B cell (primary cell): ENCODE results near the gene PXDC1. TPM values are rescaled to one million over a fixed set of nuclear protein-coding genes. Genes with fewer than 3 reads are reported as not detected.

Source experiments
- ATAC-seq: fragments of 200-7000 bp; cut with Tn5 transposase; one replicate; pipeline ENCODE4 v1.10.0; 2021; ENCODE audit warnings: low read depth, mild to moderate bottlenecking, moderate number of reproducible peaks, moderate library complexity
- CTCF ChIA-PET: fragments of 350-600 bp; sonication (Branson Sonifier 250); formaldehyde crosslinking; loops from one replicate; lab custom pipeline; 2021; ENCODE audit warnings: antibody characterized with exemption, inconsistent platforms; lab: Charles Lee
- POLR2A ChIA-PET: fragments of 350-600 bp; sonication (Branson Sonifier 250); formaldehyde crosslinking; loops from one replicate; lab custom pipeline; 2021; ENCODE audit warnings: antibody characterized with exemption; lab: Charles Lee
- DNase-seq: peaks from one replicate; pipeline ENCODE4 v3.0.0; 2013
- H2AFZ ChIP-seq: 2 replicates; pipeline ENCODE4 v1.6.1; 2012; ENCODE audit warnings: mild to moderate bottlenecking, low read depth, low read length; ENCODE audit not compliant: insufficient read depth, poor library complexity, severe bottlenecking
- H3K27ac ChIP-seq, 2 donors: 1 replicate in 1 of 2; 2 replicates in 1 of 2; pipeline ENCODE4 v1.5.1; 2012 to 2013; ENCODE audit warnings: low read length in 2 of 2, mild to moderate bottlenecking in 2 of 2, moderate library complexity in 1 of 2
- H3K27me3 ChIP-seq, 4 experiments: fragments of 200-600 bp in 1 of 4; sonication (generic) in 1 of 4; replicated peaks in 1 of 4; 1 replicate in 2 of 4; 2 replicates in 2 of 4; pipeline versions ENCODE4 v1.6.1 to v1.7.0; 2013 to 2016; ENCODE audit warnings: low read length in 3 of 4, mild to moderate bottlenecking in 2 of 4, mixed read lengths in 1 of 4, moderate library complexity in 1 of 4; ENCODE audit not compliant: insufficient read depth in 4 of 4, control insufficient read depth in 3 of 4; ENCODE audit errors: control extremely low read depth in 1 of 4
- H3K36me3 ChIP-seq, 2 experiments: replicated peaks in 1 of 2; 1 replicate in 1 of 2; 2 replicates in 1 of 2; pipeline versions ENCODE4 v1.6.1 to v1.7.1; 2013; ENCODE audit warnings: low read length in 1 of 2; ENCODE audit not compliant: insufficient read depth in 2 of 2, control insufficient read depth in 1 of 2; ENCODE audit errors: control extremely low read depth in 1 of 2, extremely low read depth in 1 of 2
- H3K4me1 ChIP-seq, 2 donors: fragments of 200-600 bp in 1 of 2; sonication (generic) in 1 of 2; 1 replicate in 1 of 2; 2 replicates in 1 of 2; pipeline versions ENCODE4 v1.5.1 to v1.6.1; 2013 to 2017; ENCODE audit warnings: low read length in 2 of 2; ENCODE audit not compliant: control insufficient read depth in 2 of 2, insufficient read depth in 2 of 2
- H3K4me2 ChIP-seq: replicated peaks from 2 replicates; pipeline ENCODE3; 2012; ENCODE audit warnings: mild to moderate bottlenecking, low read depth, low read length; ENCODE audit not compliant: poor library complexity, severe bottlenecking
- H3K4me3 ChIP-seq, 5 experiments: fragments of 200-600 bp in 1 of 5; sonication (generic) in 1 of 5; 1 replicate in 3 of 5; 2 replicates in 2 of 5; pipeline versions ENCODE4 v1.5.1 to v1.7.0; 2011 to 2016; ENCODE audit warnings: low read length in 4 of 5, mild to moderate bottlenecking in 4 of 5, low read depth in 2 of 5, control low read depth in 1 of 5, moderate library complexity in 1 of 5; ENCODE audit not compliant: insufficient read depth in 1 of 5; ENCODE audit errors: control extremely low read depth in 1 of 5, extremely low read depth in 1 of 5
- H3K79me2 ChIP-seq: fragments of 200-600 bp; sonication (generic); one replicate; pipeline ENCODE4 v1.6.0; 2016; ENCODE audit warnings: low read length; ENCODE audit not compliant: control insufficient read depth, insufficient read depth
- H3K9ac ChIP-seq: fragments of 200-600 bp; sonication (generic); 2 replicates; pipeline ENCODE4 v1.6.1; 2017; ENCODE audit warnings: mild to moderate bottlenecking, low read length, moderate library complexity
- H3K9me3 ChIP-seq, 3 donors: one replicate each; pipeline versions ENCODE4 v1.6.1 to v1.7.1; 2013; ENCODE audit warnings: low read length in 2 of 3; ENCODE audit not compliant: control insufficient read depth in 2 of 3, insufficient read depth in 1 of 3; ENCODE audit errors: control extremely low read depth in 1 of 3
- H4K20me1 ChIP-seq: 2 replicates; pipeline ENCODE4 v1.6.0; 2012; ENCODE audit warnings: mild to moderate bottlenecking, low read length; ENCODE audit not compliant: insufficient read depth, control insufficient read depth, poor library complexity, severe bottlenecking
- H3K27ac Mint-ChIP-seq: one replicate; pipeline ENCODE4 v1.8.0; 2021; ENCODE audit warnings: mixed read lengths
- H3K27me3 Mint-ChIP-seq: one replicate; pipeline ENCODE4 v1.8.0; 2021; ENCODE audit warnings: mixed read lengths
- H3K4me1 Mint-ChIP-seq: one replicate; pipeline ENCODE4 v1.8.0; 2021; ENCODE audit warnings: mixed read lengths
- H3K4me3 Mint-ChIP-seq: one replicate; pipeline ENCODE4 v1.8.0; 2021; ENCODE audit warnings: mixed read lengths
- H3K9me3 Mint-ChIP-seq: one replicate; pipeline ENCODE4 v1.8.0; 2022; ENCODE audit warnings: mixed read lengths; ENCODE audit not compliant: insufficient read depth
- EZH2 ChIP-seq: IDR thresholded peaks from 2 replicates; pipeline ENCODE4 v1.6.1; 2012; ENCODE audit warnings: borderline replicate concordance, low read depth, mild to moderate bottlenecking, moderate library complexity, low read length; ENCODE audit not compliant: insufficient read depth, poor library complexity, severe bottlenecking
- WGBS: methylation state at CpG from one replicate; pipeline ENCODE4 v1.1.5; 2013; ENCODE audit warnings: missing lambda C conversion rate; ENCODE audit not compliant: insufficient coverage; 5-methylcytosine and 5-hydroxymethylcytosine counted together
- intact Hi-C: fragments of 100-400 bp; cut with micrococcal nuclease; formaldehyde crosslinking; loops from one replicate; pipeline ENCODE4 v1.10.0; 2022
- polyA plus RNA-seq: library from polyadenylated mRNA; depleted of rRNA; stranded (reverse); fragments of >200 nt; gene quantifications from 2 replicates; pipeline ENCODE4 v1.2.3, GENCODE V29; 2012
- total RNA-seq, 2 donors: library from RNA; stranded (reverse); fragments of 120-200 nt in 1 of 2; gene quantifications; 1 replicate in 1 of 2; 2 replicates in 1 of 2; pipeline versions ENCODE4 v1.2.3 to v1.2.4, GENCODE V29; 2013 to 2022
- TF ChIP-seq, protein P1 (sequence below): fragments of 200-600 bp; IDR thresholded peaks from one replicate; pipeline ENCODE4 v1.8.0; 2022; ENCODE audit warnings: antibody characterized with exemption, mild to moderate bottlenecking

Gene PXDC1
- total and polyA plus RNA-seq, 2 donors (not counting 1 experiment from before 2014, with no cell fraction given), result 4.7 to 18.9 TPM

DNA sequence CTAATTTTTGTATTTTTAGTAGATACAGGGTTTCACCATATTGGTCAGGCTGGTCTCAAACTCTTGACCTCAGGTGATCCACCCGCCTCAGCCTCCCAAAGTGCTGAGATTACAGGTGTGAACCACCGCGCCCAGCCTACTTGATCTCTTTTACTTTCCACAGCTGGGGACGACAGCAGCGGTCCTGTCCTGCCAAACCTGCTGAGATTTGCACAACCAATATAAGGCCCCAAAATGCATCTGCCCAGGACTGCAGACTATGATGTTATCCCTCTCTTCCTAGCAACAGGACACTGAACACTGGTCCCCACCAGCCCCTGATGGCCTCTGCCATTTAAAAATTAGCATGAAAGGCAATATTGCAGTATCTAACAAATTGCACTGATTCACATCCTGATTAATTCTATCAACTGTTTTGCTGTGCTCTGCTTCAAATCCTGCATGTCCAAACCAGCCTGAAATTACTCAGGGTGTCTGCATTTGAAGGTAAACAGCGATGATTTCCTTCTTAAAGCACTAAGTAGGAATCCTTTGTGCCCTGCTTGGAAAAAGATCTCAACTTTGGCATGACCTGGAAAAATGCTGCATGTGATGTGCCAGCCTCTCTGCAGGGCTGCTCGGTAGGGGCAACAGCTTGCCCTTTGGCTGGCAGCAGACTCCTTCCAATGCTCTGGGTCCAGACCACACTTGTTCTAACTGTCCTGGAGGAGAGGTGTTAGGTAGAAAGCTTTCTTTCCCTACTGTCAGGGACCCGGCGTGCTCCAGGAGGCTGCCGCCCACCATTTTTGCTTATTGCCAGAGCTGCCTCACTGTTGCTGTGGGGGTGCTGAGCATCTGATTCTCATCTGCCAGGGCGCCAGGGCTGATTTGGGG lies 27.4 kb upstream of the PXDC1 start:
- ATAC-seq (no peak), DNase-seq (no peak)
- no peaks in the 10 kb centered on the region for H3K9me3 ChIP-seq
- Mint-ChIP-seq H3K4me3 (no peak overlapping the region), H3K9me3 (no peaks in the 10 kb centered on the region), H3K27ac (no peak overlapping the region), H3K4me1 (no peaks in the 10 kb centered on the region), H3K27me3 (peaks cover 4% of the 10 kb centered on the region)
- H3K4me1 ChIP-seq, result no peaks in the 10 kb centered on the region
- CTCF ChIA-PET, result no interaction called here
- no peak overlapping the region for H2AFZ ChIP-seq
- no peak overlapping the region for H3K9ac ChIP-seq
- 98% methylated on average over 11 of the region's 11 CpGs for WGBS
- no peaks in the 10 kb centered on the region for H3K79me2 ChIP-seq
- intact Hi-C loops, result no loop called here
- no peaks in the 10 kb centered on the region for H4K20me1 ChIP-seq
- no peak overlapping the region for H3K4me2 ChIP-seq
- H3K36me3 ChIP-seq, result no peaks in the 10 kb centered on the region
- no peak overlapping the region for H3K4me3 ChIP-seq
- POLR2A ChIA-PET, result no interaction called here
- no peak for TF ChIP-seq EZH2
- TF ChIP-seq, protein P1, sequence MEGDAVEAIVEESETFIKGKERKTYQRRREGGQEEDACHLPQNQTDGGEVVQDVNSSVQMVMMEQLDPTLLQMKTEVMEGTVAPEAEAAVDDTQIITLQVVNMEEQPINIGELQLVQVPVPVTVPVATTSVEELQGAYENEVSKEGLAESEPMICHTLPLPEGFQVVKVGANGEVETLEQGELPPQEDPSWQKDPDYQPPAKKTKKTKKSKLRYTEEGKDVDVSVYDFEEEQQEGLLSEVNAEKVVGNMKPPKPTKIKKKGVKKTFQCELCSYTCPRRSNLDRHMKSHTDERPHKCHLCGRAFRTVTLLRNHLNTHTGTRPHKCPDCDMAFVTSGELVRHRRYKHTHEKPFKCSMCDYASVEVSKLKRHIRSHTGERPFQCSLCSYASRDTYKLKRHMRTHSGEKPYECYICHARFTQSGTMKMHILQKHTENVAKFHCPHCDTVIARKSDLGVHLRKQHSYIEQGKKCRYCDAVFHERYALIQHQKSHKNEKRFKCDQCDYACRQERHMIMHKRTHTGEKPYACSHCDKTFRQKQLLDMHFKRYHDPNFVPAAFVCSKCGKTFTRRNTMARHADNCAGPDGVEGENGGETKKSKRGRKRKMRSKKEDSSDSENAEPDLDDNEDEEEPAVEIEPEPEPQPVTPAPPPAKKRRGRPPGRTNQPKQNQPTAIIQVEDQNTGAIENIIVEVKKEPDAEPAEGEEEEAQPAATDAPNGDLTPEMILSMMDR, result no peak
- H3K27me3 ChIP-seq, result peaks cover 0 to 5% (median 0%) of the 10 kb centered on the region in 4 experiments
- H3K27ac ChIP-seq, result no peak overlapping the region

GRCh38 chr6:3777730-3778461 lies 26.4 kb upstream of the PXDC1 start:
- H3K4me2 ChIP-seq, result no peak overlapping the region
- TF ChIP-seq, protein P1, result no peak
- H3K4me3 Mint-ChIP-seq, result no peak overlapping the region
- no peak overlapping the region for H3K27ac Mint-ChIP-seq
- no peaks in the 10 kb centered on the region for H3K9me3 ChIP-seq
- ATAC-seq, result no peak
- H3K27me3 Mint-ChIP-seq, result peaks cover 4% of the 10 kb centered on the region
- 80% methylated on average over 12 of the region's 18 CpGs for WGBS
- H3K4me1 Mint-ChIP-seq, result no peaks in the 10 kb centered on the region
- no peaks in the 10 kb centered on the region for H4K20me1 ChIP-seq
- H3K27me3 ChIP-seq, result peaks cover 0 to 5% (median 0%) of the 10 kb centered on the region in 4 experiments
- CTCF ChIA-PET, result no interaction called here
- no peak overlapping the region for H2AFZ ChIP-seq
- H3K79me2 ChIP-seq, result no peaks in the 10 kb centered on the region
- H3K4me3 ChIP-seq, result no peak overlapping the region
- H3K4me1 ChIP-seq, result no peaks in the 10 kb centered on the region
- POLR2A ChIA-PET, result no interaction called here
- DNase-seq, result no peak
- H3K36me3 ChIP-seq, result no peaks in the 10 kb centered on the region
- H3K9ac ChIP-seq, result no peak overlapping the region
- H3K9me3 Mint-ChIP-seq, result no peaks in the 10 kb centered on the region
- intact Hi-C loops, result no loop called here
- H3K27ac ChIP-seq, result no peak overlapping the region
